GM18511 (cell line): ENCODE measurements around the gene NUF2.
"Not testable (repeated sequence)": the region's sequence is repeated elsewhere in the genome, so short reads cannot be mapped to it uniquely, and the experiment has no call there.

Experiments
- ATAC-seq: cut with Tn5 transposase; IDR thresholded peaks from one replicate; pipeline ENCODE4 v1.9.1; 2021; ENCODE audit warnings: mild to moderate bottlenecking, moderate library complexity; ENCODE audit not compliant: unreplicated experiment

NUF2 gene

DNA sequence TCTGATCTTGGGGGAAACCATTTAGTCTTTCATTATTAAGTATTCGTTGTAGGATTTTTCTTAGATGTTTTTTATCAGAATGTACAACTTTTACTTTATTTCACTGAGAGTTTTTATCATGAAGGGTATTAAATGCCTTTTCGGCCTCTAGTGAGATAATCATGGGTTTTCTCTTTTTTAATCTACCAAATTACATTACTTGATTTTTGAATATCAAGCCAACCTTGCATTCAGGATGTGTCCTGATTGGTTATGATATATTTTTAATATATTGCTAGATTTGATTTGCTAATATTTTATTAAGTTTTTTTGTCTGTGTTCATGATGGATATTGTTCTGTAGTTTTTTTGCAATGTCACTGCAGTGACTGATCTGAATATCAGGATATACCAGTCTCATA is 9.4 kb downstream of the NUF2 start:
- ATAC-seq: no peak

DNA sequence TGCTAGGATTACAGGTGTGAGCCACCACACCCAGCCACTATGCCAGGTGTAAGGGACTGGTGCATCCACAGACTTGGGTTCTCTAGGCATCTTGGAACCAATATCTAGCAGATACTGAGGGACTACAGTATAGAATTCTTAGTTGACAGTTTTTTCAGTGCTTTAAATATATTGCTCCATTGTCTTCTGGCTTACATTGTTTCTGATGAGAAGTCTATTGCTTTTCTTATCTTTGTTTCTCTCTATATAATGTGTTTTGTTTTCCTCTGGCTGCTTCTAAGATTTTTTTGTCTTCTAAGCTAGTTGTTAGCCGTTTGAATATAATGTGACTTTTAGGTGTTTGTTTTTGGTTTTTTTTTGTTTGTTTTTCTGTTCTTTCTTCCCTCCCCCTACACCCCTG is 13.5 kb downstream of the NUF2 start:
- no peak for ATAC-seq

DNA sequence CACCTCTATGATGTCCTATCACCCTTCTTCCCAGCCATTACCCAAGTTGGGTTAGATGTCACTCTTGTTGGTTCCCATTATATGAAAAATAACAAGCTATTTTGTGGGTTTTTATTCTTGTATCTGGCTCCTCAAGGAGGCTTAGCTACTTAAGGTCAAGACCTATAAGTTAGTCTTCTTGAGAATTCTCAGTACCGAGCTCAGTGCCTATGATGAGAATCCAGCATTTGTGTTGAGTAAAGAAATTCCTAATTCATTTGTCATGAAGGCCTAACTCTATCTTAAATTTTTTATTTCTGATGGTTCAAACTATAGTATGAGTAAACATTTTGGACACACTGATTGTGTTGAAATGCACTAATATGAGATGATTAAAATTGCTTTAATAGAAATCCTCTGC is 15.9 kb downstream of the NUF2 start:
- ATAC-seq: no peak

- ATAC-seq: no peak
These were observed 24.6 kb downstream of the NUF2 start for GRCh38 chr1:163346326-163346870.

DNA sequence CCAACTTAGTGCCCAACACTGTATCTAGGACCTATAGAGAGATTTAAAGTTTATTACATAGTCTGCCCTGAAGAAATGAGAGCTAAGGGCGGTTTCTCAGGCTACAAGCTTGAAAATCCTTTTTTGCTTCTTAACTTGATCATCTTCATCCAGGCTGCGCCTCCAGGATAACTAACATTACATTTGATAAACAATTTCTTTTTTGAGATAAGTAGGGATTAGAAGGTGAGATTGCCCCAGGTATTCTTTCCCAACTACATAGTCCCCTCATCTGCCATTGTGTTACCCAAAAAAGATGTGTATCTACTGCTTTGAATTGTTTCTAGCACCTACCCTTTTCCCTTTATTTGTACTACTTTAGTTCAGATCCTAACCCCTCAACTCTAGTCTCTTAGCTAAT is 25.4 kb downstream of the NUF2 start:
- ATAC-seq: no peak

DNA sequence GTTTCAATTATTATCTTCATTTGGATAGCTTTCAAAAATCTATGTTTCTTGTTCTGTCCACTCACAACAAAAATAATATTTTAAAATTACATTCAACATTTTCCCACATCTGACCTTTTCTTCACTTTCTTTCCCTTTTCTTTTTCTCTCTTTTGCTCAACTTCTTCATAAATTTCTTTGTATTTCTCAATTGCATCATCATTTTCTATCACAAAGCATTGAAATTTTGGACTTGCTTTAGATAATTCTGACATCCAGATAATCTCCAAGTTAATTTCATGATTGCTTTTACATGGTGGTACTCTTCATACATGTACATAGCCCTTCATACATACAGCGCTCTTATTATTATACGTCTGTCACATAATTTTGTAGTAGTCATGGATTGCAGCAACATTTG is 30.2 kb downstream of the NUF2 start:
- no peak for ATAC-seq

DNA sequence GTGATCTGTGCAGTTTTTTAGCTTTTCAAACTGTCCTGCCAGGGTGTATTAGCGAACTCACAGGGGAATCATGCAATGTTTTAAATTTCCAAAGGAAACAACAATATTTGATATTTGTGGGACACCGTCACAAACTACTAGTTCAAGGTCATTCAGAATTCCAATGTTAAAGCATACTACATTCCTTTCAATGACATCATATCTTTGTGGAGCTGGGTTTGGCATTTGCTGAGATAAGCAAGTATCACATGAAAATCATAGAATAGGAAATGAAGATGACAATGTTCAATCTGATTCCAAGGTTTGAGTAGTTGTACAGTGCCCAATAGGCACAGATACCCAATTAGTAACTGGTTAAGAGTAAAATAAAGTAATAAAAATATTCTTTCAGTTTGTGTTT is 35.6 kb downstream of the NUF2 start:
- no peak for ATAC-seq

- ATAC-seq: not testable (repeated sequence)
These were observed 36.4 kb downstream of the NUF2 start for GRCh38 chr1:163358172-163358571.

DNA sequence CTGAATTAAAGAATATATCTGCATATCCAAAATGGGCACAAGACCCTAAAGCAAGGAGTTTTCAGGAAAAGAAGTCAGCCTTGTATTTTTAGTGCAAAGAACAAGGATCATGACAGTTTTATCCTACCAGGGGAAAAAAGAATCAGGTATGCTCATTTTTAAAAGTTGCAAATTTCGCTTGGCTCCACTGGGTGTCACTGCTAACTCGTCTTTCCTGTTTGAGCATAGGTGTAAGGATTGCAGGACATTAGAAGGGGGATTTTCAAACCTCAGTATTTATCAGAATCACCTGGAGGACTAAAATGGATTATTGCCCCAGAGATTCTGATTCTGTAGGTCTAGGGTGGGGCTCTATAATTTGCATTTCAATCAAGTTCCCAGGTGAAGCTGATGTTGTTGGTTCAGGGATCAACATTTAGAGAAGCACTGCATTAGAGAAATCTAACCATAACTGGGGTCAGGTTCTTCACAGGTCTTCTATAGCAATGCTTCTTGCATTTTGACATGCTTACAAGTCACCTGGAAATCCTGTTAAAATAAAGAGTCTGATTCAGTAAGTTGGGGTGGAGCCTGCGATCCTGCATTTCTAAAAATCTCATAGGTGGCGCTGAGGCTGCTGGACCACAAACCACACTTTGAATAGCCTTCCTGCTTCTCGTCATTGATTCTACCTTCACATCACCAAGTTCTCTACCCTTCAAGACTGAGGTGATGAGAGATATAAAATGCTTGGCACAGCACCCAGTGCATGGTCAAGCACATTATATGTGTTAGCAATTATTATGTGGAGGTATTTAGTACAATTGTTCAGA is 39.6 kb downstream of the NUF2 start:
- peak; percentile 58 for ATAC-seq

- no peak for ATAC-seq
These were observed 43.4 kb downstream of the NUF2 start for GRCh38 chr1:163365186-163365585.

- ATAC-seq: no peak
These were observed 44.8 kb downstream of the NUF2 start for GRCh38 chr1:163366555-163366954.

DNA sequence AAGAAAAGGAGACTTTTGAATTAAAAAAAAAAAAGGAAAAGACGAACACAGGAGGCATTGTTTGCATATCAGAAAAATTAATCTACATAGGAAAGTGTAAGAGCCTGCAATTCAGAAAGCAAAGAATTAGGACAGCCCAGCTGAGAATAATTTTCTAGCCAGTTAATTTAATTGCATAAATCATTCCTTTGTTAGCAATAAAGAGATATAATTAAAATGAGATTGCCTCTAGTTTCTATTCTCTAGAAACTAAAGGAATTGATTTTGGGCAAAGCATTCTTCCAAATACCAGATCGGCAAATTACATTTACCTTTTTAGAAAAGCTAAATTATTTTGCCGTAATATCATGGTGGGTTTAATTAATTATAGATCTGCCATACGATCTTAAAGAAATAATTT is 46.0 kb downstream of the NUF2 start:
- no peak for ATAC-seq

DNA sequence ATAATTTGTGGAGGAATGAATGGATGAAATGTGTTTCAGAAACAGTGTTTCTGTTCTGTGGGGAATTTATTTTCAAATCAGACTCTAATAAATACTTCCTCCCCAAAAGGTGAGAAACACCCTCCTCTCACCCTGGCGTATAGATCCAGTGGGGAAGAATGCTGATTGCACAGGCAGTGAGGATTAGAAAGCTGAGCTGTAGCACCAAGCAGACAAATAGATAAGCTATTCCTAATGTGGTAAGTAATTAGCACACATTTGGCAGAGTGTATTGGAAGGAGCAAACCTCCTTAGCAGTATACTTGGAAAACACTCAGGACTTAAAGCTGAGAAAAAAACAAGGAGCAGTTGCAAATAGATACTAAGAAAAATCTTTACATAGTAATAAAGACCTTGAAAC is 50.8 kb downstream of the NUF2 start:
- no peak for ATAC-seq

- no peak for ATAC-seq
These were observed 56.8 kb downstream of the NUF2 start for GRCh38 chr1:163378554-163378953.

- ATAC-seq: no peak
These were observed 58.0 kb downstream of the NUF2 start for GRCh38 chr1:163379801-163380200.

DNA sequence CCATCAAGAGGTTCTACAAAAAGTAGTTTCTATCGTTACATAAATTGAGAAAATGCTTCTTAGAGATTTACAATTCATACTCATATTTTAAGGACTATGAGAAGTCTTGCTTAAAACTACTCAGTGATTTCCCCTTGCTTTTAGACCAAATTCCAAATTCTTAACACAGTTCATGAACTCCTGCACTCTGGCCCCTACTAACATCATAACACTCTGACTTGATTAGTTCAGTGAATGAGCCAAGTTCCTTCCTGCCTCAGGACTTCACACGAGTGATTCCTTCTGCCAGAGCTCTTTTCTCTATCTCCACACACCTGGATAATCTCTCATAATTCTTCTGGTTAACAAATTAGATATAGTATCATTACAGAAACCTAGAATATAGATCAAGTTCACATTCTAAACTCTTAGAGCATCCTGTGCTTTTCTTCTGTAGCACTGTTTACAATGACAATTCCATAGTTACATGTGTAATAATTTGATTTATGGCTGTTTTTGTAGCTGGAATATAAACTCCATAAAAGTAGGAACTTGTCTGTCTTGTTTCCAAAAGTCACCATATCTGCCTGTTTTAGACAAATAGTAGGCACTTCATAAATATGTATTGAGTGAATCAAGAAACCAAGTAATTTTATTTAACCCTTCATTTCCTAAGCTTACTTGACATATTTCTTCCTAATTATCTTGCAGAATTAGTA is 59.9 kb downstream of the NUF2 start:
- ATAC-seq: no peak

DNA sequence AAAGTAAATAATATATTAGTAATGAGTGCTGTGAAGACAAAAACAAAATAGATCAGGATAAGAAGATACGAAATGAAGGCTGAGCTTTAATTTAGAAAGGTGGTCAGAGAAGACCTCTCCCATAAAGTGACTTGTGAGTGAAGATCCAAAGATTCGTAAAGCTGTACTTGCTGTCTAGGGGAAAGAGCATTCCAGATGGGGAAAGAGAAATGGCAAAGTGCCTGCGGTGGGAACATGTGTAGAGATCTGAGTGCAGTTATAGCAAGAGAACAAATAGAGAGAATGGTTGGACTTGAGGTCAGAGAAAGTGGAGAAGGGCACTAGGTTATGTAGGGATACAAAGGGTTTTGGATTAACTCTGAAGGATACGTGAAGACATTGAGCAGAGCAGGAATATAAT is 60.6 kb downstream of the NUF2 start:
- ATAC-seq: no peak

DNA sequence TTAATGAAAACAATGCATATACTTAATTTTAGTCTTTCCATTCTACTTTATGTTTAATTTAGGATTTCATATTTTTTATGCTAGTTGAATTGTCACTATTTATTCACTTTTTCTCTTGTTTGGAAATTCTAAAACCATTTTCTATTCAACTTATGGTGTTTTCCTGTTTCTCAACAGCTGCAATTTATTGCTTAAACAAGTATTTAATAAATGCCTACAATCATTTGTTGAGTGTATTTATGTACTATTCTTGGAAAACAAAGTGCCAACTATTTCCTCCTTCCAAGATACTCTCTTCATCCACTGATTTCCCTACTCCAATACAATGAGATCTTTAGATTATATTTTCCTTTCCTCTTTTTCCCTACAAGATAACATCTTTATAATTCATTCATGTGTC is 65.4 kb downstream of the NUF2 start:
- no peak for ATAC-seq

DNA sequence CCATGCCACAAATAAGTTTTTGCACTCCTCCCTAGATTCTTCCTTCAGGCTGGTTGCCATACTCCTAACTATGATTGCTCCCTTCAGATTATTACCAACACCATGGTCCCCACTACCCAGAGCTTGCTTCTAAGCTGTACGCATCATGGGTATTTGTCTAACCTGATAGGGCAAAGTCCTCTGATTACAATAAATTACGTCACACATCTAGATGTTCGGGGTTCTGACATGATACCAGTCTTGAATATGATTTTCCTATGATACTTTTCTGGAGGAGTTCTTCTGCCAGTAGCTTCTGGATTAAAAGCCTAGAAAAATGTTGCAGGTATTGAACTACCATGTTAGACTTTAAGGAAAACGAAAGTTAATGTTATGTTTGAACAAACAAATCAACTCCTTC is 67.2 kb downstream of the NUF2 start:
- no peak for ATAC-seq

- no peak for ATAC-seq
These were observed 74.0 kb downstream of the NUF2 start for GRCh38 chr1:163395790-163396189.

DNA sequence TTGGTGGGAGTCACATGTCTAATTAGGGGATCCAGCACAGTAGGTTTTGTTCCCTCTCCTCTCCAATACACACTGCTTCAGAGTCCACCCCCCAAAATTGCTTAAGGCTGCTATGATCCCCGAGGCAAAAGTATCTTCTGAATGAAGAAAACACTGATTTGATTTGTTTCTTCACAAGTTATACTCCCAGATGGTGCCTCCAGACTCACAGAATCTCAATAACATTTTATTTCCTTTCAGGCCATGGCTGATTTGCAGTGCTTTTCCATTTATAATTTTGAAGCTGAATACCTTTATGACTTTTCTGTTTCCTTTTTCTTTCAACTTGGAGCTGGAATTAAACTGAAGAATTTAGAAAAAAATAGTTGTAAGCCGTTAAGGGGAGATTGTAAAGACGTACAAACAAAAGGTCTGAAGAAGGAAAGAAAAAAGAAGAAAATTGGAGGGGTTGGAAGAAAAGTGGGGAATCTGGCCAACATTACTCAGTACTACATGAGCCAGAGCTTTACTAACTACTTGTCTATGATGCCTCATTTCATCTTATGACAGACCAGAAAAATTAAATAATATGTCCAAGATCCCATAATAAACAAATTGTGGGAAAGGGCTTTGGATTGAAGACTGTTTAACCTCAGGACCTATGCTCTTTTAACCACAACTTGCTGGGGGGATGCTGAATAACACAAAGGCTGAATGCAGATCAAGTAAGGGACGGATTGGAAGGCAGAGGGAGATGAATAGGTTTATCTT is 75.9 kb downstream of the NUF2 start:
- ATAC-seq: no peak

GRCh38 chr1:163399001-163399400 is 77.2 kb downstream of the NUF2 start:
- ATAC-seq: no peak
